NCI-H345 (cell line): ENCODE results near the gene SLC12A3.

ENCODE experiments used
- DNase-seq: peaks from one replicate; lab custom pipeline; 2025; lab: John Stamatoyannopoulos, UW

Gene SLC12A3

GRCh38 chr16:56864960-56865359 is at the start of gene SLC12A3:
TSS of gene SLC12A3 (plus strand) at chr16:56865207. CDS start at chr16:56865236, 29 bp downstream.
- no peak for DNase-seq

GRCh38 chr16:56815721-56816120 is 49.3 kb upstream of the SLC12A3 start:
- DNase-seq: no peak

- no peak for DNase-seq
These were observed 48.0 kb upstream of the SLC12A3 start for GRCh38 chr16:56817056-56817455.

GRCh38 chr16:56817938-56818337 is 47.1 kb upstream of the SLC12A3 start:
- DNase-seq: no peak

- no peak for DNase-seq
These were observed 41.8 kb upstream of the SLC12A3 start for GRCh38 chr16:56823081-56823733.

GRCh38 chr16:56824331-56824730 is 40.7 kb upstream of the SLC12A3 start:
- DNase-seq: peak; percentile 20

- no peak for DNase-seq
These were observed 40.2 kb upstream of the SLC12A3 start for GRCh38 chr16:56824804-56825203.

- no peak for DNase-seq
These were observed 39.2 kb upstream of the SLC12A3 start for GRCh38 chr16:56825826-56826225.

- DNase-seq: no peak
These were observed 36.4 kb upstream of the SLC12A3 start for GRCh38 chr16:56828647-56829046.

GRCh38 chr16:56830669-56831068 is 34.3 kb upstream of the SLC12A3 start:
- DNase-seq: no peak

GRCh38 chr16:56832768-56833167 is 32.2 kb upstream of the SLC12A3 start:
- DNase-seq: no peak

- no peak for DNase-seq
These were observed 31.6 kb upstream of the SLC12A3 start for GRCh38 chr16:56833243-56833970.

GRCh38 chr16:56835320-56835719 is 29.7 kb upstream of the SLC12A3 start:
- DNase-seq: no peak

GRCh38 chr16:56836410-56837230 is 28.4 kb upstream of the SLC12A3 start:
- DNase-seq: no peak

GRCh38 chr16:56838622-56839337 is 26.2 kb upstream of the SLC12A3 start:
- DNase-seq: no peak

- DNase-seq: no peak
These were observed 23.8 kb upstream of the SLC12A3 start for GRCh38 chr16:56841233-56841632.

- DNase-seq: no peak
These were observed 23.3 kb upstream of the SLC12A3 start for GRCh38 chr16:56841659-56842058.

GRCh38 chr16:56842133-56842532 is 22.9 kb upstream of the SLC12A3 start:
- DNase-seq: no peak

GRCh38 chr16:56844056-56844455 is 21.0 kb upstream of the SLC12A3 start:
- DNase-seq: no peak

GRCh38 chr16:56847173-56847910 is 17.7 kb upstream of the SLC12A3 start:
- DNase-seq: no peak
